VCaP (cell line): ENCODE data around the gene GRIK4.

ENCODE experiments used
- H3K27ac ChIP-seq: fragments of 450-650 bp; 2 replicates; pipeline ENCODE4 v1.5.1; 2017
- CTCF ChIP-seq: fragments of 450-650 bp; conservative IDR thresholded peaks from 2 replicates; pipeline ENCODE4 v1.5.1; 2017; ENCODE audit warnings: mild to moderate bottlenecking, moderate library complexity

Gene GRIK4

GRCh38 chr11:120554766-120555432, 43.4 kb downstream of the GRIK4 start:
- TF ChIP-seq CTCF = no peak

GRCh38 chr11:120555433-120555773, 43.9 kb downstream of the GRIK4 start:
- no peak overlapping the region for H3K27ac ChIP-seq
- no peak for TF ChIP-seq CTCF

More at GRCh38 chr11:120554766-120555432, 43.4 kb downstream of the GRIK4 start:
- no peak overlapping the region for H3K27ac ChIP-seq

- H3K27ac ChIP-seq = no peak overlapping the region
- no peak for TF ChIP-seq CTCF
Measured at GRCh38 chr11:120556797-120557196, 45.2 kb downstream of the GRIK4 start.

GRCh38 chr11:120558744-120559431, 47.3 kb downstream of the GRIK4 start:
- peak overlapping the region; percentile 5 for H3K27ac ChIP-seq
- no peak for TF ChIP-seq CTCF

- no peak overlapping the region for H3K27ac ChIP-seq
- TF ChIP-seq CTCF = no peak
Measured at GRCh38 chr11:120561286-120561685, 49.7 kb downstream of the GRIK4 start.

- no peak overlapping the region for H3K27ac ChIP-seq
- TF ChIP-seq CTCF = no peak
Measured at GRCh38 chr11:120562806-120563425, 51.4 kb downstream of the GRIK4 start.

- H3K27ac ChIP-seq = no peak overlapping the region; the same call in 1 of the 2 replicates
- no peak for TF ChIP-seq CTCF
Measured at GRCh38 chr11:120563703-120564572, 52.4 kb downstream of the GRIK4 start.
